Measurements from ENCODE around the gene KISS1.

KISS1 gene

DNA sequence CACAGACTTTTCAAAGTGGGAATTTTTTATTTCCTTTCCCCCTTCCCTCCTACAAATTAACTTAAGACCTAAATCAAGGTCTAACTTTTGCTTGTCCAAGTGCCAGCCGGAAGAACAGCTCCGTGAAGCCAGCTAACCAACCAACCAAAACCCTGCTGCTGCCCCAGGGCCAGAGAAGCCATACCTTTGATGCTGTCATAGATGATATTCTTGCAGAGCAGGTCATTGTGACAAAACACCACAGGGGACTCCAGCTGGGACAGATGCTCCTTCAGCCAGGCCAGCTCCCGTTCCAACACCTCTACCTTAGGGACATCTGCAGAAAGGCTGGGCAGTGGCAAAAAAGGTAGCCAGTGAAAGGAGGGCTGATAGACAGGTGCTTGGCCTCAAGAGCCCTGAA, 55.2 kb downstream of the KISS1 start (continued):
- no peak for TF ChIP-seq ZNF354C (tag by site-specific recombination; IDR thresholded peaks at IDR 0.05; ENCODE audit: borderline replicate concordance, low read depth)
- TF ChIP-seq ZNF341 (tag by site-specific recombination; IDR thresholded peaks at IDR 0.05; ENCODE audit: low read depth), result no peak
- no peak for TF ChIP-seq ZNF510 (tag by site-specific recombination; IDR thresholded peaks at IDR 0.05; ENCODE audit: insufficient replicate concordance)
- TF ChIP-seq, protein P1, sequence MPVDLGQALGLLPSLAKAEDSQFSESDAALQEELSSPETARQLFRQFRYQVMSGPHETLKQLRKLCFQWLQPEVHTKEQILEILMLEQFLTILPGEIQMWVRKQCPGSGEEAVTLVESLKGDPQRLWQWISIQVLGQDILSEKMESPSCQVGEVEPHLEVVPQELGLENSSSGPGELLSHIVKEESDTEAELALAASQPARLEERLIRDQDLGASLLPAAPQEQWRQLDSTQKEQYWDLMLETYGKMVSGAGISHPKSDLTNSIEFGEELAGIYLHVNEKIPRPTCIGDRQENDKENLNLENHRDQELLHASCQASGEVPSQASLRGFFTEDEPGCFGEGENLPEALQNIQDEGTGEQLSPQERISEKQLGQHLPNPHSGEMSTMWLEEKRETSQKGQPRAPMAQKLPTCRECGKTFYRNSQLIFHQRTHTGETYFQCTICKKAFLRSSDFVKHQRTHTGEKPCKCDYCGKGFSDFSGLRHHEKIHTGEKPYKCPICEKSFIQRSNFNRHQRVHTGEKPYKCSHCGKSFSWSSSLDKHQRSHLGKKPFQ (tag by site-specific recombination; IDR thresholded peaks at IDR 0.05), result no peak
- no peak for TF ChIP-seq ZNF621 (tag by site-specific recombination; IDR thresholded peaks at IDR 0.05)
